ENCODE measurements around the gene PLXNA4. TPM values are rescaled to one million over a fixed set of nuclear protein-coding genes. Genes with fewer than 3 reads are reported as not detected.

PLXNA4 gene
- total RNA-seq, 2 donors from 2014 or later, result 24.0 to 42.7 TPM

GRCh38 chr7:132112657-132113056 is 463.6 kb downstream of the PLXNA4 start:
- 68 to 90% methylated on average over 2 to 4 of the region's 4 CpGs for WGBS, 2 experiments (ENCODE audit: insufficient coverage in 1 of 2, insufficient read length in 1 of 2)
- Histone ChIP-seq H3K4me3 (ENCODE audit: low read length) (no peak overlapping the region), H3K4me1 (ENCODE audit: control insufficient read depth, insufficient read depth, low read length) (no peaks in the 10 kb centered on the region), H3K9ac (ENCODE audit: extremely low read depth, low read length, poor library complexity, severe bottlenecking) (no peak overlapping the region), H3K27me3 (ENCODE audit: control insufficient read depth, insufficient read depth, low read length, poor library complexity, severe bottlenecking) (no peaks in the 10 kb centered on the region), H3K27ac (ENCODE audit: low read depth, low read length) (no peak overlapping the region), H3K36me3 (ENCODE audit: control insufficient read depth, insufficient read depth, low read length) (no peaks in the 10 kb centered on the region), H3K9me3 (ENCODE audit: control insufficient read depth, low read length) (no peaks in the 10 kb centered on the region)
- Mint-ChIP-seq H3K9me3 (no peaks in the 10 kb centered on the region), H3K27me3 (ENCODE audit: insufficient read depth) (no peaks in the 10 kb centered on the region), H3K27ac (no peak overlapping the region), H3K36me3 (ENCODE audit: low read depth) (no peaks in the 10 kb centered on the region), H3K4me3 (no peak overlapping the region), H3K4me1 (peaks cover 9% of the 10 kb centered on the region)
- peak; percentile 27 for DNase-seq
- no peak for TF ChIP-seq CTCF (conservative IDR thresholded peaks at IDR 0.05)

DNA sequence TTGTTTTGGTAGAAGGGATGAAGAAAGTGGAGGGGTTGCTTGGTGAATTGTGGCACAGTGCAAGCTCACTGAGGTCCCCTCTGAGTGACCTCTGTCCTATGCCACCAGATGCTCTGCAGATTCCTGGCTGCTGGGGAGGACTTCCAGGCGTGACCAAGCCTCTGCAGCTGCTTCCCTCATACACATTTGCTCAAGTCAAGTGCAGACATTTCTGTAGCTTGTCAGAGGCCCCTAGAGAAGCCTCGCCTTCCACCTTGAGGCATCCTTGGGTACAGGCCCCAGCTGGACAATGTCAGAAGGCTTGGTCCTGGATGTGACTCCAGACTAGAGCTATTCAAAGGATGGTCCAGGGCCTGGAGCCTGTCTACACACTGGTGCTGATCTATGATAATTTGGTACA is 464.2 kb downstream of the PLXNA4 start:
- 80 to 90% methylated on average over 1 to 2 of the region's 2 CpGs for WGBS, 2 experiments (ENCODE audit: insufficient coverage in 1 of 2, insufficient read length in 1 of 2)
- Histone ChIP-seq H3K27ac (ENCODE audit: low read depth, low read length) (no peak overlapping the region), H3K27me3 (ENCODE audit: control insufficient read depth, insufficient read depth, low read length, poor library complexity, severe bottlenecking) (no peaks in the 10 kb centered on the region), H3K36me3 (ENCODE audit: control insufficient read depth, insufficient read depth, low read length) (no peaks in the 10 kb centered on the region), H3K9me3 (ENCODE audit: control insufficient read depth, low read length) (no peaks in the 10 kb centered on the region), H3K4me1 (ENCODE audit: control insufficient read depth, insufficient read depth, low read length) (no peaks in the 10 kb centered on the region), H3K4me3 (ENCODE audit: low read length) (no peak overlapping the region), H3K9ac (ENCODE audit: extremely low read depth, low read length, poor library complexity, severe bottlenecking) (no peak overlapping the region)
- peak; percentile 33 for DNase-seq
- Mint-ChIP-seq H3K4me1 (peaks cover 7% of the 10 kb centered on the region), H3K36me3 (ENCODE audit: low read depth) (no peaks in the 10 kb centered on the region), H3K4me3 (no peak overlapping the region), H3K27ac (no peak overlapping the region), H3K9me3 (no peaks in the 10 kb centered on the region), H3K27me3 (ENCODE audit: insufficient read depth) (no peaks in the 10 kb centered on the region)
- TF ChIP-seq CTCF (conservative IDR thresholded peaks at IDR 0.05), result no peak

GRCh38 chr7:132110692-132111091 is 465.6 kb downstream of the PLXNA4 start:
- H3K4me3 ChIP-seq (ENCODE audit: low read length), result no peak overlapping the region
- WGBS, 2 experiments (ENCODE audit: insufficient coverage in 1 of 2, insufficient read length in 1 of 2), result 91 to 100% methylated on average over 1 to 2 of the region's 3 CpGs
- DNase-seq, result no peak
- H3K9me3 Mint-ChIP-seq, result no peaks in the 10 kb centered on the region
- no peaks in the 10 kb centered on the region for H3K9me3 ChIP-seq (ENCODE audit: control insufficient read depth, low read length)
- no peak overlapping the region for H3K27ac ChIP-seq (ENCODE audit: low read depth, low read length)
- H3K4me1 Mint-ChIP-seq, result peaks cover 4% of the 10 kb centered on the region
- H3K4me3 Mint-ChIP-seq, result no peak overlapping the region
- H3K4me1 ChIP-seq (ENCODE audit: control insufficient read depth, insufficient read depth, low read length), result no peaks in the 10 kb centered on the region
- no peak overlapping the region for H3K27ac Mint-ChIP-seq
- no peaks in the 10 kb centered on the region for H3K36me3 ChIP-seq (ENCODE audit: control insufficient read depth, insufficient read depth, low read length)
- no peak for TF ChIP-seq CTCF (conservative IDR thresholded peaks at IDR 0.05)
- no peaks in the 10 kb centered on the region for H3K27me3 Mint-ChIP-seq (ENCODE audit: insufficient read depth)
- peaks cover 3% of the 10 kb centered on the region for H3K27me3 ChIP-seq (ENCODE audit: control insufficient read depth, insufficient read depth, low read length, poor library complexity, severe bottlenecking)
- no peaks in the 10 kb centered on the region for H3K36me3 Mint-ChIP-seq (ENCODE audit: low read depth)
- no peak overlapping the region for H3K9ac ChIP-seq (ENCODE audit: extremely low read depth, low read length, poor library complexity, severe bottlenecking)

All from endodermal cell (in vitro differentiated cells).